GM12878 (cell line): ENCODE measurements around the gene DNAAF5.

Source experiments
- CREM ChIP-seq: IDR thresholded peaks from 2 replicates; pipeline ENCODE4 v1.6.1; 2014; ENCODE audit warnings: antibody characterized with exemption, low read depth
- POLR2A ChIP-seq: IDR thresholded peaks from 2 replicates; pipeline ENCODE4 v1.6.1; 2011; ENCODE audit warnings: low read depth, mild to moderate bottlenecking, low read length
- TF ChIP-seq, protein P1 (sequence below), 3 experiments: IDR thresholded peaks in 2 of 3; conservative IDR thresholded peaks in 1 of 3; 2 replicates each; pipeline ENCODE4 v1.5.1; 2011; ENCODE audit warnings: low read depth in 3 of 3, low read length in 3 of 3, mild to moderate bottlenecking in 3 of 3, control low read depth in 2 of 3, moderate library complexity in 2 of 3, inconsistent platforms in 1 of 3, mixed read lengths in 1 of 3; ENCODE audit not compliant: control insufficient read depth in 2 of 3, insufficient read depth in 1 of 3; ENCODE audit errors: extremely low read depth in 1 of 3

DNA sequence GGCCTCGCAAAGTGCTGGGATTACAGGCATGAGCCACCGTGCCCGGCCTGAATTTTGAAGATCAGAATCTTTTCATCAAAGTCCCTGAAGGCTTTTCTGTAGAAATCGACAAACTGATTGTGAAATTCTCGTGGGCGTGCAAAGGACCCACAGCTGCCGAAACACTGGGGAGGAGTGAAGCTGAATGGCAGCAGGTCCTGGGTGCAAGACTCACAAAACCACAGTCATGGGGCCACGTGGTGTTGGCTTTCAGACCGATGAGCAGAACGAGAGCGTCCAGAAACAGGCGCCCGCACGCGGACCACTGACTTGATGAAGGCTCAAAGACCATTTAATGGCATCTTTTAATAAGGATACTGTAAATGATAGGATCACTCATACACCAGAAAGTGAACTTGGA lies 25.3 kb downstream of the DNAAF5 start:
- no peak for TF ChIP-seq CREM
- TF ChIP-seq, protein P1, sequence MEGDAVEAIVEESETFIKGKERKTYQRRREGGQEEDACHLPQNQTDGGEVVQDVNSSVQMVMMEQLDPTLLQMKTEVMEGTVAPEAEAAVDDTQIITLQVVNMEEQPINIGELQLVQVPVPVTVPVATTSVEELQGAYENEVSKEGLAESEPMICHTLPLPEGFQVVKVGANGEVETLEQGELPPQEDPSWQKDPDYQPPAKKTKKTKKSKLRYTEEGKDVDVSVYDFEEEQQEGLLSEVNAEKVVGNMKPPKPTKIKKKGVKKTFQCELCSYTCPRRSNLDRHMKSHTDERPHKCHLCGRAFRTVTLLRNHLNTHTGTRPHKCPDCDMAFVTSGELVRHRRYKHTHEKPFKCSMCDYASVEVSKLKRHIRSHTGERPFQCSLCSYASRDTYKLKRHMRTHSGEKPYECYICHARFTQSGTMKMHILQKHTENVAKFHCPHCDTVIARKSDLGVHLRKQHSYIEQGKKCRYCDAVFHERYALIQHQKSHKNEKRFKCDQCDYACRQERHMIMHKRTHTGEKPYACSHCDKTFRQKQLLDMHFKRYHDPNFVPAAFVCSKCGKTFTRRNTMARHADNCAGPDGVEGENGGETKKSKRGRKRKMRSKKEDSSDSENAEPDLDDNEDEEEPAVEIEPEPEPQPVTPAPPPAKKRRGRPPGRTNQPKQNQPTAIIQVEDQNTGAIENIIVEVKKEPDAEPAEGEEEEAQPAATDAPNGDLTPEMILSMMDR (IDR thresholded peaks at IDR 0.05 in 2 of 3, conservative IDR thresholded peaks at IDR 0.05 in 1 of 3; ENCODE audit: control insufficient read depth in 2 of 3, extremely low read depth in 1 of 3, insufficient read depth in 1 of 3, low read depth in 3 of 3, low read length in 3 of 3) = no peak
- no peak for TF ChIP-seq POLR2A
